Fibroblast of the conjunctiva (primary cell): Measurements from ENCODE around the gene TC2N.
"Not testable (repeated sequence)": the region's sequence is repeated elsewhere in the genome, so short reads cannot be mapped to it uniquely, and the experiment has no call there.

ENCODE experiments used
- DNase-seq: peaks from one replicate; pipeline ENCODE4 v3.0.0-alpha.2; 2010; ENCODE audit warnings: low read depth

The TC2N gene

GRCh38 chr14:91754819-91755218 lies 112.5 kb downstream of the TC2N start:
- no peak for DNase-seq

GRCh38 chr14:91754185-91754584 lies 113.2 kb downstream of the TC2N start:
- DNase-seq, result no peak

GRCh38 chr14:91753501-91754128 lies 113.7 kb downstream of the TC2N start:
- DNase-seq, result no peak

- no peak for DNase-seq
Measured at GRCh38 chr14:91752961-91753360, 114.4 kb downstream of the TC2N start.

GRCh38 chr14:91751719-91752118 lies 115.6 kb downstream of the TC2N start:
- no peak for DNase-seq

GRCh38 chr14:91750634-91751198 lies 116.6 kb downstream of the TC2N start:
- no peak for DNase-seq

- DNase-seq, result no peak
Measured at GRCh38 chr14:91749868-91750267, 117.5 kb downstream of the TC2N start.

- DNase-seq, result no peak
Measured at GRCh38 chr14:91748049-91748448, 119.3 kb downstream of the TC2N start.

- DNase-seq, result no peak
Measured at GRCh38 chr14:91745344-91745743, 122.0 kb downstream of the TC2N start.

GRCh38 chr14:91744068-91744480 lies 123.3 kb downstream of the TC2N start:
- DNase-seq, result no peak

- DNase-seq, result no peak
Measured at GRCh38 chr14:91743305-91743653, 124.1 kb downstream of the TC2N start.

GRCh38 chr14:91742621-91743304 lies 124.6 kb downstream of the TC2N start:
- DNase-seq, result no peak

- not testable (repeated sequence) for DNase-seq
Measured at GRCh38 chr14:91739867-91740266, 127.5 kb downstream of the TC2N start.

GRCh38 chr14:91737619-91738018 lies 129.7 kb downstream of the TC2N start:
- no peak for DNase-seq

- DNase-seq, result peak; percentile 18
Measured at GRCh38 chr14:91732859-91733477, 134.4 kb downstream of the TC2N start.

- no peak for DNase-seq
Measured at GRCh38 chr14:91732439-91732838, 134.9 kb downstream of the TC2N start.

- no peak for DNase-seq
Measured at GRCh38 chr14:91731986-91732385, 135.3 kb downstream of the TC2N start, which contains the start of gene CATSPERB. TSS of gene CATSPERB (minus strand) at chr14:91732086. CDS start at chr14:91729479, 2,607 bp downstream.

- DNase-seq, result no peak
Measured at GRCh38 chr14:91731018-91731417, 136.3 kb downstream of the TC2N start.

- DNase-seq, result peak; percentile 3
Measured at GRCh38 chr14:91729756-91730155, 137.6 kb downstream of the TC2N start.
